AG04450 (cell line): ENCODE measurements around the gene UQCC2. TPM values are rescaled to one million over a fixed set of nuclear protein-coding genes. Genes with fewer than 3 reads are reported as not detected.

Experiments
- CTCF ChIA-PET: fragments of 300-600, 350-600 bp; formaldehyde crosslinking; extraction: SDS; loops from one replicate; lab custom pipeline; 2022; ENCODE audit warnings: antibody characterized with exemption, inconsistent platforms; lab: Charles Lee
- POLR2A ChIA-PET: fragments of 350-600 bp; formaldehyde crosslinking; extraction: SDS; loops from one replicate; lab custom pipeline; 2021; ENCODE audit warnings: antibody characterized with exemption, inconsistent platforms; lab: Yijun Ruan, JAX
- DNase-seq: peaks from one replicate; pipeline ENCODE4 v3.0.0-alpha.2; 2011; ENCODE audit warnings: low read depth, low spot score
- H3K27ac ChIP-seq: one replicate; pipeline ENCODE4 v1.5.1; 2012; ENCODE audit warnings: low read depth, low read length, control low read depth
- H3K27me3 ChIP-seq: one replicate; pipeline ENCODE4 v1.6.0; 2012; ENCODE audit warnings: low read length; ENCODE audit not compliant: control insufficient read depth, insufficient read depth
- H3K4me3 ChIP-seq: 2 replicates; pipeline ENCODE4 v1.5.1; 2011; ENCODE audit warnings: mild to moderate bottlenecking, low read depth, low read length, control low read depth
- H3K9me3 ChIP-seq: 2 replicates; pipeline ENCODE4 v1.5.1; 2012; ENCODE audit warnings: low read length; ENCODE audit not compliant: control insufficient read depth, insufficient read depth
- CTCF ChIP-seq: IDR thresholded peaks from 2 replicates; pipeline ENCODE4 v1.5.1; 2011; ENCODE audit warnings: low read depth, low read length, control low read depth, inconsistent platforms
- polyA plus RNA-seq: library from polyadenylated mRNA; depleted of rRNA; stranded (reverse); fragments of >200 nt; gene quantifications from 2 replicates; pipeline ENCODE4 v1.2.3, GENCODE V29; 2011

UQCC2 gene
- polyA plus RNA-seq, 1 experiment, result 67.9 TPM

- TF ChIP-seq CTCF, result no peak
- Histone ChIP-seq H3K4me3 (no peak overlapping the region), H3K9me3 (no peaks in the 10 kb centered on the region; the same call in 1 of the 2 replicates), H3K27ac (no peak overlapping the region), H3K27me3 (peaks cover 5% of the 10 kb centered on the region)
- ChIA-PET CTCF (interaction anchor here (1.0 to 4.6 kb wide), 3 partner anchors 11 to 172 kb away, joined by 3 to 21 read pairs (median 4); no protein-coding TSS in a partner anchor), POLR2A (interaction anchor here (1.0 kb wide), 1 partner anchor 11 kb away, joined by 4 read pairs; the partner anchor contains the start of gene IP6K3)
- no peak for DNase-seq
Measured at GRCh38 chr6:33757113-33757512, 45.6 kb upstream of the UQCC2 start.

- CTCF ChIA-PET, result interaction anchor here (0.6 to 4.6 kb wide), 4 partner anchors 12 to 171 kb away, joined by 3 to 21 read pairs (median 3); partner anchors contain the start of gene UQCC2
- H3K27ac ChIP-seq, result no peak overlapping the region
- no peak overlapping the region for H3K4me3 ChIP-seq
- POLR2A ChIA-PET, result no interaction called here
- H3K9me3 ChIP-seq, result no peaks in the 10 kb centered on the region; the same call in 1 of the 2 replicates
- no peak for TF ChIP-seq CTCF
- DNase-seq, result no peak
- H3K27me3 ChIP-seq, result peaks cover 5% of the 10 kb centered on the region
Measured at GRCh38 chr6:33756211-33756954, 44.9 kb upstream of the UQCC2 start.

GRCh38 chr6:33755070-33755869 lies 43.8 kb upstream of the UQCC2 start:
- peaks cover 5% of the 10 kb centered on the region for H3K27me3 ChIP-seq
- no peak overlapping the region for H3K4me3 ChIP-seq
- CTCF ChIA-PET, result interaction anchor here (0.8 to 4.6 kb wide), 2 partner anchors 11 to 12 kb away, joined by 4 to 21 read pairs; no protein-coding TSS in a partner anchor
- POLR2A ChIA-PET, result no interaction called here
- no peak overlapping the region for H3K27ac ChIP-seq
- no peak for TF ChIP-seq CTCF
- H3K9me3 ChIP-seq, result no peaks in the 10 kb centered on the region; the same call in 1 of the 2 replicates
- DNase-seq, result no peak

GRCh38 chr6:33754222-33754621 lies 42.7 kb upstream of the UQCC2 start:
- ChIA-PET CTCF (no interaction called here), POLR2A (no interaction called here)
- TF ChIP-seq CTCF, result no peak
- H3K4me3 ChIP-seq, result no peak overlapping the region
- no peak for DNase-seq
- H3K9me3 ChIP-seq, result no peaks in the 10 kb centered on the region; the same call in 1 of the 2 replicates
- no peak overlapping the region for H3K27ac ChIP-seq
- peaks cover 5% of the 10 kb centered on the region for H3K27me3 ChIP-seq
